Measurements from ENCODE around the gene RORB. TPM values are rescaled to one million over a fixed set of nuclear protein-coding genes. Genes with fewer than 3 reads are reported as not detected.
"Not testable (repeated sequence)": the region's sequence is repeated elsewhere in the genome, so short reads cannot be mapped to it uniquely, and the experiment has no call there.

Gene RORB
- total RNA-seq, 2 donors from 2014 or later: not detected

- Mint-ChIP-seq H3K36me3 (ENCODE audit: low read depth) (no peaks in the 10 kb centered on the region), H3K9me3 (no peaks in the 10 kb centered on the region), H3K27ac (no peak overlapping the region), H3K4me1 (peaks cover 10% of the 10 kb centered on the region), H3K27me3 (peaks cover 48% of the 10 kb centered on the region), H3K4me3 (peak overlapping the region; percentile 61)
- no peak for ATAC-seq (replicated peaks)
Measured at GRCh38 chr9:74499770-74500583, 2.8 kb downstream of the RORB start.

GRCh38 chr9:74500584-74500924 is 3.4 kb downstream of the RORB start:
- Mint-ChIP-seq H3K4me3 (no peak overlapping the region), H3K27me3 (peaks cover 46% of the 10 kb centered on the region), H3K4me1 (peaks cover 10% of the 10 kb centered on the region), H3K27ac (no peak overlapping the region), H3K9me3 (no peaks in the 10 kb centered on the region), H3K36me3 (ENCODE audit: low read depth) (no peaks in the 10 kb centered on the region)
- ATAC-seq (replicated peaks): no peak

- Mint-ChIP-seq H3K4me1 (peaks cover 10% of the 10 kb centered on the region), H3K4me3 (no peak overlapping the region), H3K27me3 (peaks cover 42% of the 10 kb centered on the region), H3K9me3 (no peaks in the 10 kb centered on the region), H3K36me3 (ENCODE audit: low read depth) (no peaks in the 10 kb centered on the region), H3K27ac (no peak overlapping the region)
- ATAC-seq (replicated peaks): no peak
Measured at GRCh38 chr9:74501570-74501969, 4.4 kb downstream of the RORB start.

- ATAC-seq (replicated peaks): no peak
- H3K4me3 Mint-ChIP-seq: no peak overlapping the region
- H3K4me1 Mint-ChIP-seq: peaks cover 5% of the 10 kb centered on the region
- H3K27ac Mint-ChIP-seq: no peak overlapping the region
- H3K9me3 Mint-ChIP-seq: no peaks in the 10 kb centered on the region
- peaks cover 30% of the 10 kb centered on the region for H3K27me3 Mint-ChIP-seq
- no peaks in the 10 kb centered on the region for H3K36me3 Mint-ChIP-seq (ENCODE audit: low read depth)
Measured at GRCh38 chr9:74503219-74503618, 6.1 kb downstream of the RORB start.

GRCh38 chr9:74503666-74504065 is 6.5 kb downstream of the RORB start:
- Mint-ChIP-seq H3K27ac (no peak overlapping the region), H3K4me3 (no peak overlapping the region), H3K9me3 (no peaks in the 10 kb centered on the region), H3K27me3 (peaks cover 30% of the 10 kb centered on the region), H3K36me3 (ENCODE audit: low read depth) (no peaks in the 10 kb centered on the region), H3K4me1 (peaks cover 5% of the 10 kb centered on the region)
- ATAC-seq (replicated peaks): no peak

- no peaks in the 10 kb centered on the region for H3K9me3 Mint-ChIP-seq
- H3K27me3 Mint-ChIP-seq: peaks cover 7% of the 10 kb centered on the region
- no peak overlapping the region for H3K27ac Mint-ChIP-seq
- no peaks in the 10 kb centered on the region for H3K36me3 Mint-ChIP-seq (ENCODE audit: low read depth)
- ATAC-seq (replicated peaks): no peak
- H3K4me3 Mint-ChIP-seq: no peak overlapping the region
- H3K4me1 Mint-ChIP-seq: no peaks in the 10 kb centered on the region
Measured at GRCh38 chr9:74511333-74511732, 14.2 kb downstream of the RORB start.

- no peak for ATAC-seq (replicated peaks)
- no peak overlapping the region for H3K27ac Mint-ChIP-seq
- H3K27me3 Mint-ChIP-seq: peaks cover 7% of the 10 kb centered on the region
- H3K9me3 Mint-ChIP-seq: no peaks in the 10 kb centered on the region
- no peak overlapping the region for H3K4me3 Mint-ChIP-seq
- no peaks in the 10 kb centered on the region for H3K36me3 Mint-ChIP-seq (ENCODE audit: low read depth)
- H3K4me1 Mint-ChIP-seq: no peaks in the 10 kb centered on the region
Measured at GRCh38 chr9:74512416-74512815, 15.3 kb downstream of the RORB start.

GRCh38 chr9:74513221-74513620 is 16.1 kb downstream of the RORB start:
- Mint-ChIP-seq H3K36me3 (ENCODE audit: low read depth) (no peaks in the 10 kb centered on the region), H3K9me3 (no peaks in the 10 kb centered on the region), H3K4me1 (no peaks in the 10 kb centered on the region), H3K4me3 (no peak overlapping the region), H3K27ac (no peak overlapping the region), H3K27me3 (peaks cover 7% of the 10 kb centered on the region)
- no peak for ATAC-seq (replicated peaks)

GRCh38 chr9:74517188-74517587 is 20.1 kb downstream of the RORB start:
- Mint-ChIP-seq H3K4me1 (no peaks in the 10 kb centered on the region), H3K36me3 (ENCODE audit: low read depth) (no peaks in the 10 kb centered on the region), H3K9me3 (no peaks in the 10 kb centered on the region), H3K27me3 (peaks cover 5% of the 10 kb centered on the region), H3K4me3 (no peak overlapping the region), H3K27ac (no peak overlapping the region)
- no peak for ATAC-seq (replicated peaks)

GRCh38 chr9:74519419-74519818 is 22.3 kb downstream of the RORB start:
- H3K36me3 Mint-ChIP-seq (ENCODE audit: low read depth): no peaks in the 10 kb centered on the region
- no peak overlapping the region for H3K27ac Mint-ChIP-seq
- no peaks in the 10 kb centered on the region for H3K9me3 Mint-ChIP-seq
- H3K4me3 Mint-ChIP-seq: no peak overlapping the region
- H3K27me3 Mint-ChIP-seq: no peaks in the 10 kb centered on the region
- no peak for ATAC-seq (replicated peaks)
- no peaks in the 10 kb centered on the region for H3K4me1 Mint-ChIP-seq

GRCh38 chr9:74521009-74521408 is 23.9 kb downstream of the RORB start:
- ATAC-seq (replicated peaks): no peak
- H3K36me3 Mint-ChIP-seq (ENCODE audit: low read depth): no peaks in the 10 kb centered on the region
- H3K4me3 Mint-ChIP-seq: no peak overlapping the region
- H3K9me3 Mint-ChIP-seq: no peaks in the 10 kb centered on the region
- no peaks in the 10 kb centered on the region for H3K4me1 Mint-ChIP-seq
- H3K27me3 Mint-ChIP-seq: no peaks in the 10 kb centered on the region
- no peak overlapping the region for H3K27ac Mint-ChIP-seq

- H3K4me3 Mint-ChIP-seq: no peak overlapping the region
- H3K27ac Mint-ChIP-seq: no peak overlapping the region
- no peaks in the 10 kb centered on the region for H3K4me1 Mint-ChIP-seq
- no peaks in the 10 kb centered on the region for H3K9me3 Mint-ChIP-seq
- peaks cover 4% of the 10 kb centered on the region for H3K27me3 Mint-ChIP-seq
- H3K36me3 Mint-ChIP-seq (ENCODE audit: low read depth): no peaks in the 10 kb centered on the region
- ATAC-seq (replicated peaks): no peak
Measured at GRCh38 chr9:74524289-74524688, 27.2 kb downstream of the RORB start.

- H3K4me3 Mint-ChIP-seq: no peak overlapping the region
- no peaks in the 10 kb centered on the region for H3K36me3 Mint-ChIP-seq (ENCODE audit: low read depth)
- H3K27ac Mint-ChIP-seq: no peak overlapping the region
- no peak for ATAC-seq (replicated peaks)
- no peaks in the 10 kb centered on the region for H3K4me1 Mint-ChIP-seq
- peaks cover 4% of the 10 kb centered on the region for H3K27me3 Mint-ChIP-seq
- H3K9me3 Mint-ChIP-seq: no peaks in the 10 kb centered on the region
Measured at GRCh38 chr9:74526215-74526614, 29.1 kb downstream of the RORB start.

GRCh38 chr9:74527718-74528117 is 30.6 kb downstream of the RORB start:
- no peak for ATAC-seq (replicated peaks)
- Mint-ChIP-seq H3K27ac (no peak overlapping the region), H3K4me1 (no peaks in the 10 kb centered on the region), H3K36me3 (ENCODE audit: low read depth) (no peaks in the 10 kb centered on the region), H3K27me3 (peaks cover 4% of the 10 kb centered on the region), H3K4me3 (no peak overlapping the region), H3K9me3 (no peaks in the 10 kb centered on the region)

- Mint-ChIP-seq H3K4me1 (no peaks in the 10 kb centered on the region), H3K9me3 (no peaks in the 10 kb centered on the region), H3K36me3 (ENCODE audit: low read depth) (no peaks in the 10 kb centered on the region), H3K4me3 (no peak overlapping the region), H3K27ac (no peak overlapping the region), H3K27me3 (peaks cover 4% of the 10 kb centered on the region)
- ATAC-seq (replicated peaks): no peak
Measured at GRCh38 chr9:74528207-74528606, 31.1 kb downstream of the RORB start.

GRCh38 chr9:74530458-74530857 is 33.3 kb downstream of the RORB start:
- not testable (repeated sequence) for H3K36me3 Mint-ChIP-seq (ENCODE audit: low read depth); ATAC-seq (replicated peaks); H3K27ac Mint-ChIP-seq; H3K4me3 Mint-ChIP-seq; H3K4me1 Mint-ChIP-seq; H3K27me3 Mint-ChIP-seq; H3K9me3 Mint-ChIP-seq

All from activated T-helper 17 cell treated with anti-CD3 and anti-CD28 coated beads, Interleukin-2, amount 50 U/mL, for 72 hours (primary cell).